ENCODE results near the gene ELFN2. TPM values are rescaled to one million over a fixed set of nuclear protein-coding genes. Genes with fewer than 3 reads are reported as not detected.

The ELFN2 gene
- total and polyA plus RNA-seq, 2 experiments from 2014 or later = 0.40 to 0.53 TPM

- H3K4me3 ChIP-seq = no peak overlapping the region
- H3K4me1 ChIP-seq (ENCODE audit: insufficient read depth) = no peaks in the 10 kb centered on the region
- no peak for TF ChIP-seq EZH2phosphoT487 (IDR thresholded peaks at IDR 0.05; ENCODE audit: low read depth, severe bottlenecking, unreplicated experiment)
- no peak for TF ChIP-seq EZH2 (IDR thresholded peaks at IDR 0.05; ENCODE audit: borderline replicate concordance)
- no peak for TF ChIP-seq CTCF (IDR thresholded peaks at IDR 0.05; ENCODE audit: poor library complexity)
- H3K4me2 ChIP-seq = no peak overlapping the region
- DNase-seq (ENCODE audit: low spot score) = no peak
- H3K27ac ChIP-seq = no peak overlapping the region
- no peaks in the 10 kb centered on the region for H3K9me3 ChIP-seq (ENCODE audit: low read depth)
- WGBS (ENCODE audit: low lambda C conversion rate, missing lambda C conversion rate) = 88% methylated on average over 5 of the region's 5 CpGs
- H3K9me2 ChIP-seq (replicated peaks; ENCODE audit: insufficient read depth) = no peaks in the 10 kb centered on the region
- no peaks in the 10 kb centered on the region for H4K20me1 ChIP-seq (ENCODE audit: insufficient read depth, poor library complexity, severe bottlenecking)
- H3K36me3 ChIP-seq (replicated peaks; ENCODE audit: insufficient read depth, low read depth) = no peaks in the 10 kb centered on the region
- no peaks in the 10 kb centered on the region for H3K79me2 ChIP-seq
- no peak overlapping the region for H2AFZ ChIP-seq
- H3K27me3 ChIP-seq = no peaks in the 10 kb centered on the region
Observed at GRCh38 chr22:37439347-37439746, 12.1 kb upstream of the ELFN2 start.

- Histone ChIP-seq H3K36me3 (replicated peaks; ENCODE audit: insufficient read depth, low read depth) (no peaks in the 10 kb centered on the region), H2AFZ (no peak overlapping the region), H3K79me2 (no peaks in the 10 kb centered on the region), H3K4me1 (ENCODE audit: insufficient read depth) (peaks cover 4% of the 10 kb centered on the region), H3K27me3 (no peaks in the 10 kb centered on the region), H3K9me3 (ENCODE audit: low read depth) (peaks cover 4% of the 10 kb centered on the region), H3K9me2 (replicated peaks; ENCODE audit: insufficient read depth) (no peaks in the 10 kb centered on the region), H3K4me3 (no peak overlapping the region), H3K27ac (no peak overlapping the region), H3K4me2 (no peak overlapping the region), H4K20me1 (ENCODE audit: insufficient read depth, poor library complexity, severe bottlenecking) (no peaks in the 10 kb centered on the region)
- WGBS (ENCODE audit: low lambda C conversion rate, missing lambda C conversion rate) = 91% methylated on average over 5 of the region's 5 CpGs
- TF ChIP-seq EZH2phosphoT487 (IDR thresholded peaks at IDR 0.05; ENCODE audit: low read depth, severe bottlenecking, unreplicated experiment) = no peak
- TF ChIP-seq EZH2 (IDR thresholded peaks at IDR 0.05; ENCODE audit: borderline replicate concordance) = no peak
- no peak for DNase-seq (ENCODE audit: low spot score)
Observed at GRCh38 chr22:37435970-37436603, 8.8 kb upstream of the ELFN2 start.

GRCh38 chr22:37433786-37434185 is 6.5 kb upstream of the ELFN2 start:
- Histone ChIP-seq H3K27ac (no peak overlapping the region), H3K79me2 (no peaks in the 10 kb centered on the region), H2AFZ (no peak overlapping the region), H3K4me2 (no peak overlapping the region), H3K9me3 (ENCODE audit: low read depth) (peaks cover 4% of the 10 kb centered on the region), H3K4me3 (no peak overlapping the region), H3K9me2 (replicated peaks; ENCODE audit: insufficient read depth) (no peaks in the 10 kb centered on the region), H3K27me3 (peaks cover 1% of the 10 kb centered on the region), H3K36me3 (replicated peaks; ENCODE audit: insufficient read depth, low read depth) (no peaks in the 10 kb centered on the region), H4K20me1 (ENCODE audit: insufficient read depth, poor library complexity, severe bottlenecking) (no peaks in the 10 kb centered on the region), H3K4me1 (ENCODE audit: insufficient read depth) (peaks cover 4% of the 10 kb centered on the region)
- DNase-seq (ENCODE audit: low spot score) = no peak
- TF ChIP-seq CTCF (IDR thresholded peaks at IDR 0.05; ENCODE audit: poor library complexity) (no peak), EZH2phosphoT487 (IDR thresholded peaks at IDR 0.05; ENCODE audit: low read depth, severe bottlenecking, unreplicated experiment) (no peak), EZH2 (IDR thresholded peaks at IDR 0.05; ENCODE audit: borderline replicate concordance) (no peak)
- 57% methylated on average over 11 of the region's 11 CpGs for WGBS (ENCODE audit: low lambda C conversion rate, missing lambda C conversion rate)

GRCh38 chr22:37432708-37433054 is 5.4 kb upstream of the ELFN2 start:
- no peak for DNase-seq (ENCODE audit: low spot score)
- Histone ChIP-seq H3K36me3 (replicated peaks; ENCODE audit: insufficient read depth, low read depth) (no peaks in the 10 kb centered on the region), H3K4me1 (ENCODE audit: insufficient read depth) (peaks cover 4% of the 10 kb centered on the region), H3K27me3 (peaks cover 12% of the 10 kb centered on the region), H3K4me2 (no peak overlapping the region), H3K79me2 (no peaks in the 10 kb centered on the region), H3K9me2 (replicated peaks; ENCODE audit: insufficient read depth) (no peaks in the 10 kb centered on the region), H3K9me3 (ENCODE audit: low read depth) (peaks cover 4% of the 10 kb centered on the region), H3K4me3 (no peak overlapping the region), H2AFZ (no peak overlapping the region), H4K20me1 (ENCODE audit: insufficient read depth, poor library complexity, severe bottlenecking) (no peaks in the 10 kb centered on the region), H3K27ac (peak overlapping the region; percentile 81)
- 94% methylated on average over 3 of the region's 3 CpGs for WGBS (ENCODE audit: low lambda C conversion rate, missing lambda C conversion rate)
- no peak for TF ChIP-seq CTCF (IDR thresholded peaks at IDR 0.05; ENCODE audit: poor library complexity)
- no peak for TF ChIP-seq EZH2 (IDR thresholded peaks at IDR 0.05; ENCODE audit: borderline replicate concordance)
- no peak for TF ChIP-seq EZH2phosphoT487 (IDR thresholded peaks at IDR 0.05; ENCODE audit: low read depth, severe bottlenecking, unreplicated experiment)
